ENCODE data around the gene FRMD4A.

FRMD4A gene

DNA sequence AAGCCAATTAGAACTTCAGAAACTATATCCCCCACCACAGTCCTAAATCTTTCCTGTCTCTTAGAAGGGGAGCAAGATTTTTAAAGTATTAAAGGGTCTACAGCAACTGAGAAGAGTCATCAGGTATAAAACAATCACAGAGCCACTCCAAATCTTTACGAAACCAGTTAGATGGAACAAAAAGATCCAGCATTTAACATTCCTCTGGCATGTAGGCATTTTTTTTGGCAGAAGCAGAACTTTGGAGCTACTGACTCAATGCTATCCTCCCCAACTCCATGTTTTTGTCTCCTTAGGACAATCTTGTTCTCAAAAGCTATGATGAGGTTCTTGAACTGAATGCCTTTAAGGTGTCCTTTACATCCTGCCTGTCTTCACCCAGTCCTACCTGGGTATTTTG lies 410.7 kb downstream of the FRMD4A start:
- in situ Hi-C loops (cut with HindIII; ENCODE audit: low pct_ligation_motif_present, low sequenced_read_pairs): no loop called here
- Histone ChIP-seq H3K36me3 (replicated peaks) (no peaks in the 10 kb centered on the region), H3K27ac (no peak overlapping the region), H3K27me3 (replicated peaks) (no peaks in the 10 kb centered on the region), H3K4me3 (ENCODE audit: low read depth, low read length) (no peak overlapping the region)
- no peak for TF ChIP-seq CTCF (IDR thresholded peaks at IDR 0.05; ENCODE audit: low read depth, low read length, missing control alignments)
- DNase-seq: no peak

DNA sequence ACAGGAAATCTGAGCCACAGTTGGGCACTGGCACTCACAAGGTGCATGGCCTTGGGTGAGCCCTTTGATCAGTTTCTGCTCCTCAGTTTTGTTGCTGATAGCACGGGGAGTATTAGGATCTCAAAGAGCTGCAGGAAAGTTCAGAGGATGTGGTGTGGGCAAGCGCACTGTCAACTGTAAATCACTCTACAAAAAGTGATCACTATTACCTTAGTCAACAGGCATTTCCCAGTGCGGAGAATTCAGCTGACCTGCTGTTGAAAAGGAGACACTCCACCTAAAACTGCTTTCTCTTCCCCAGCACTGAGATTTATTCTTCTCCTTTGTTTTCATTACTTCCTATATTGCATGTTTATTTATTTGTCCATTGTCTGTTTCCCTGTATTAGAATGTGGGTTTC lies 412.9 kb downstream of the FRMD4A start:
- Histone ChIP-seq H3K4me3 (ENCODE audit: low read depth, low read length) (no peak overlapping the region), H3K27me3 (replicated peaks) (no peaks in the 10 kb centered on the region), H3K36me3 (replicated peaks) (no peaks in the 10 kb centered on the region), H3K27ac (no peak overlapping the region)
- in situ Hi-C loops (cut with HindIII; ENCODE audit: low pct_ligation_motif_present, low sequenced_read_pairs): no loop called here
- TF ChIP-seq CTCF (IDR thresholded peaks at IDR 0.05; ENCODE audit: low read depth, low read length, missing control alignments): no peak
- no peak for DNase-seq

DNA sequence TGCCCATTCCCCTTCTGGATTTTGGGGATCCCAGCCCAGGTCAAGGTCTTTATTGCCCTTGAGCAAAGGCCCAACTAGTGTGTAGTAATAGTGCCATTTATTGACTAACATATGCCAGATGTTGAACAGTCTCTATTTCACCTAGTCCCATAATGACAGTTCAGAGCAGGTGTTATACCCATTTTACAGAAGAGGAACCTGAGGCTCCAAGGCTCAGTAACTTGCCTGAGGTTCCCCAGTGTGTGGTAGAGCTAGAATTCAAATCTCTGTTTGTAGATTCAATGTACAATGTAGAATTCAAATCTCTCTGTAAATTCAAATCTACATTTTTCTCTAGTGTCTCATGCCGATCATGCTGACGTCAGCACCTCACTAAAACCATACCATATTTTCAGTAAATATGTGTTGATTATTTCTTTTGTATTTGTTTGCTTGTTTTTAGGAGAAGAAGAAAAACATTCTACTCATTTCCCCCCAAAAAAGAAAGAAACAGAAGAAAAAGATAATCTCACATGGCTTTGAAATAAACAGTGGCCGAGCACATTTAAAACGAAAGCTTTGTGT lies 414.3 kb downstream of the FRMD4A start:
- in situ Hi-C loops (cut with HindIII; ENCODE audit: low pct_ligation_motif_present, low sequenced_read_pairs): no loop called here
- Histone ChIP-seq H3K4me3 (ENCODE audit: low read depth, low read length) (no peak overlapping the region), H3K27ac (no peak overlapping the region), H3K36me3 (replicated peaks) (no peaks in the 10 kb centered on the region), H3K27me3 (replicated peaks) (no peaks in the 10 kb centered on the region)
- DNase-seq: no peak
- TF ChIP-seq CTCF (IDR thresholded peaks at IDR 0.05; ENCODE audit: low read depth, low read length, missing control alignments): no peak

DNA sequence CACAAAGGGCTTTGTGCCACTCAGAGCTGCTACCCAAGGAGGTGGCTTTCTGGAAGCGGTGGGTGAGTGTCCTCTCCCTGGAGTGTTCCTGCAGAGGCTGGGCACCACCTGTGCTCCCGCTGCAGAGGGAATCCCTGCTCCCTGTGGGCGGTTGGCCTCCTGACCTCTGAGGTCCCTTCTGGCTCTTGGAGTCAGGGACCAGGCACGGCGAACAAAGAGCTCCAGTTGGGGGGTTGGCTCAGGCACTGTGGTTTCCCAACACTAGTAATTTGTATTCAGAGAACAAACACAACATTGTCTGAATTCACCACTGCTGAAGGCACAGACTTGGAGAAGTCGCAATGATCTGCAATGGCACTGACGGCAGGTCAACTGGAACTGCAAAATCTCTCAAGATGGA lies 415.0 kb downstream of the FRMD4A start:
- Histone ChIP-seq H3K36me3 (replicated peaks) (no peaks in the 10 kb centered on the region), H3K27ac (no peak overlapping the region), H3K4me3 (ENCODE audit: low read depth, low read length) (no peak overlapping the region), H3K27me3 (replicated peaks) (no peaks in the 10 kb centered on the region)
- in situ Hi-C loops (cut with HindIII; ENCODE audit: low pct_ligation_motif_present, low sequenced_read_pairs): no loop called here
- no peak for TF ChIP-seq CTCF (IDR thresholded peaks at IDR 0.05; ENCODE audit: low read depth, low read length, missing control alignments)
- DNase-seq: no peak

DNA sequence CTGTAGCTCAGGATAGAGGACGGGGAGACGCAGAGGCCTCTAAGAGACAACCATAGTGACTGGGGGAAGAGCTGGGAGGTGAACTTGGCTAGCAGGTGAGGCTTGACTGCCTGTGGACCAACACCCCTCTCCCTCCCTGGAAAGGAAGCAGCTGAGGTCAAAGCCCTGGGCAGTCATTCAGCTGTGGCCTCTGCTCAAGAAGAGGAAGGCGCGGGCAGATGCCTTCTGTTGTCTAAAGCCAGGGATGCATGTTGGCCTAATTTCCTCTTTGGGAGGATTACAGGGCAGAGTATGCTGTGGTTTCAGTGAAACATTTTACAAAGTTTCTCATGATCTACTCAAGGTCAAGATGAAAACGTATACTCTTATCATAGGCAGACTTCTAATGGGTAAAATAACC lies 416.8 kb downstream of the FRMD4A start:
- Histone ChIP-seq H3K4me3 (ENCODE audit: low read depth, low read length) (no peak overlapping the region), H3K27ac (no peak overlapping the region), H3K27me3 (replicated peaks) (no peaks in the 10 kb centered on the region), H3K36me3 (replicated peaks) (no peaks in the 10 kb centered on the region)
- no peak for DNase-seq
- in situ Hi-C loops (cut with HindIII; ENCODE audit: low pct_ligation_motif_present, low sequenced_read_pairs): no loop called here
- TF ChIP-seq CTCF (IDR thresholded peaks at IDR 0.05; ENCODE audit: low read depth, low read length, missing control alignments): no peak

DNA sequence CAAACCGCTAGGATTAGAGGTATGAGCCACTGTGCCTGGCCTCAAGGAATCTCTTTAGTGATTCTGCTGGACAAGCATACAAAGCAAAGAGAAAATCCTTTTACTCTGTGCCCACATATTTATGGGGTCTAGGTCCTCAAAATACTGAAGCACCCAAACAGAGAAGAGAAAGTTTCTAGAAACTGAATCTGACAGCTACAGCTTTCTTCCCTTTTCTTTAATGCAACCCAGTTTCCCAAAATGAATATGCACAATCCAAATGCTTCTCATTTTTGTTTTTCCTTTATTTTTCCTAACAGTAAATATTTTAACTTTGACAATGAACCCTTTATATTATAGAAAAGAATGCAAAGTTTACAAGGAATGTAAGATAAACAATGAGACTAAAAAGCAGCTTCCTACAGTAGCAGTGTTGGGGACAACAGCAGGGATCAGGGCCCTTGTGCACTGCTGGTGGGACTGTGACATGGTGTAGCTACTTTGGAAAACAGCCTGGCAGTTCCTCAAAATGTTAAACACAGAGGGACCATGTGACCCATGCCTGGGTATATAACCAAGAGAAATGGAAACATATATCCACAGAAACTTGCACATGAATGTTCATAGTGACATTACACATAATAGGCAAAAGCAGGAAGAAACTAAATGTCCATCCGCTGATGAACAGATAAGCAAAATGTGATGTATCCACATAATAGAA lies 418.8 kb downstream of the FRMD4A start:
- Histone ChIP-seq H3K36me3 (replicated peaks) (no peaks in the 10 kb centered on the region), H3K27me3 (replicated peaks) (no peaks in the 10 kb centered on the region), H3K4me3 (ENCODE audit: low read depth, low read length) (no peak overlapping the region), H3K27ac (no peak overlapping the region)
- in situ Hi-C loops (cut with HindIII; ENCODE audit: low pct_ligation_motif_present, low sequenced_read_pairs): no loop called here
- DNase-seq: no peak
- no peak for TF ChIP-seq CTCF (IDR thresholded peaks at IDR 0.05; ENCODE audit: low read depth, low read length, missing control alignments)

Data from brain microvascular endothelial cell (primary cell).